ENCODE measurements around the gene TTLL10.

The TTLL10 gene

DNA sequence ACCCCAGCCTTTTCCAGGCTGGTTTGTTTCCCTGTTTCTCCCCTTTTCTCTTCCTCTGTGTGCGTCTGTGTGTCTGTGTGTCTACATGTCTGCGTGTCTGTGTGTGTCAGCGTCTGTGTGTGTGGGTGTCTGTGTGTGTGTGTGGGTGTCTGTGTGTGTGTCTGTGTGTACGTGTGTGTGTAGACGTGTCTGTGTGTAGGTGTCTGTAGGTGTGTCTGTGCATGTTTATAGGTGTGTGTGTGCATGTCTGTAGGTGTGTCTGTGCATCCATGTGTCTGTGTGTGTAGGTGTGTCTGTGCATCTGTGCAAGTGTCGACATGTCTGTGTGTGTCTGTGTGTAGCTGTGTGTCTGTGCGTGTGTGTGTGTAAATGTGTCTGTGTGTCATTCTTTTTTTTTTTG lies 3.3 kb downstream of the TTLL10 start:
- no peak for TF ChIP-seq Cebpa-rat (IDR thresholded peaks at IDR 0.05)
- no peaks in the 10 kb centered on the region for H3K36me3 ChIP-seq
- no peak overlapping the region for H3K27ac ChIP-seq
- H4K20me1 ChIP-seq, result peaks cover 0 to 34% (median 11%) of the 10 kb centered on the region in 11 experiments; a peak in 12 of 22 replicates
- no peak overlapping the region for H3K4me3 ChIP-seq
- H3K9ac ChIP-seq, result no peak overlapping the region
- peak overlapping the region in 9 of 11 experiments; percentile 6 to 97 (median 93); a peak in 17 of 22 replicates for H3K4me2 ChIP-seq
- no peaks in the 10 kb centered on the region for H3K9me3 ChIP-seq (replicated peaks in 1 of 11)
- H3K27me3 ChIP-seq, result peaks cover 0 to 85% (median 20%) of the 10 kb centered on the region in 11 experiments; a peak in 15 of 22 replicates
- peaks cover 22 to 96% (median 90%) of the 10 kb centered on the region in 10 experiments for H3K4me1 ChIP-seq

DNA sequence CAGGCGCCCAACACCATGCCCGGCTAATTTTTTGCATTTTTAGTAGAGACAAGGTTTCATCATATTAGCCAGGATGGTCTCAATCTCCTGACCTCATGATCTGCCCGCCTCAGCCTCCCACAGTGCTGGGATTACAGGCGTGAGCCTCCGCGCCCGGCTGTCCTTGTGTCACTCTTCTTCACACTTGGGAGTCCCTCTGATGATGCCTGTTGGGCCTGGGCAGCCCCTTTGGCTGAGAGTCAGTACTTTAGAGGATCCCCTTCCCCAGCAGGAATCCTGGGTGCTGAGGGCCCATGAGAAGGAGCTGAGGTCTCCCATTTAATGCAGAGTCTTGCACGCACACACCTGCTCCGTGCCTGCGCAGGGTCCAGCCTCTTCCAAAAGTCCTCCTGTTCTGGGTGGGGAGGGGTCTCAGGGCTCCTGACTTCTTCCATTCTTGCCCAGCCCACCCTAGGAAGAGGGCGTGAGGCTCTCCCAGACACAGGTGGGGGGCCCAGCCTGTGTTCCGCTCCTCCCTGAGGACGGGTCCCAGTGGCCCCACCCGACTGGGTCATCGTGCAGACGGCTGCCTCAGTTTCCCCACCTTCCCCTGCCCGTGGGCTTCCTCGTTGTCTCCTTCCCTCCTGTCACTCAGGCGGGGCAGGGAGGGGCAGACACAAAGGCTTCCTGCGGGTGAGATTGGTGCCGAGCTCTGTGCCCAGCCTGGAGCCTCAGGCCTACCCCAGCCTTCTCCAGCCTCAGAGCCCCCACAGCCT lies 3.9 kb downstream of the TTLL10 start:
- Histone ChIP-seq H3K9me3 (replicated peaks in 1 of 11) (no peaks in the 10 kb centered on the region), H3K27ac (no peak overlapping the region), H3K9ac (peak overlapping the region in 2 of 11 experiments; percentile 18 to 47; a peak in 1 of 22 replicates), H3K27me3 (peaks cover 0 to 86% (median 20%) of the 10 kb centered on the region in 11 experiments; a peak in 15 of 22 replicates), H3K4me1 (peaks cover 23 to 96% (median 91%) of the 10 kb centered on the region in 10 experiments; a peak in 19 of 20 replicates), H3K4me3 (no peak overlapping the region), H3K4me2 (peak overlapping the region in 9 of 11 experiments; percentile 6 to 97 (median 93); a peak in 17 of 22 replicates), H4K20me1 (peaks cover 0 to 30% (median 11%) of the 10 kb centered on the region in 11 experiments; a peak in 12 of 22 replicates), H3K36me3 (no peaks in the 10 kb centered on the region)
- no peak for TF ChIP-seq Cebpa-rat (IDR thresholded peaks at IDR 0.05)

DNA sequence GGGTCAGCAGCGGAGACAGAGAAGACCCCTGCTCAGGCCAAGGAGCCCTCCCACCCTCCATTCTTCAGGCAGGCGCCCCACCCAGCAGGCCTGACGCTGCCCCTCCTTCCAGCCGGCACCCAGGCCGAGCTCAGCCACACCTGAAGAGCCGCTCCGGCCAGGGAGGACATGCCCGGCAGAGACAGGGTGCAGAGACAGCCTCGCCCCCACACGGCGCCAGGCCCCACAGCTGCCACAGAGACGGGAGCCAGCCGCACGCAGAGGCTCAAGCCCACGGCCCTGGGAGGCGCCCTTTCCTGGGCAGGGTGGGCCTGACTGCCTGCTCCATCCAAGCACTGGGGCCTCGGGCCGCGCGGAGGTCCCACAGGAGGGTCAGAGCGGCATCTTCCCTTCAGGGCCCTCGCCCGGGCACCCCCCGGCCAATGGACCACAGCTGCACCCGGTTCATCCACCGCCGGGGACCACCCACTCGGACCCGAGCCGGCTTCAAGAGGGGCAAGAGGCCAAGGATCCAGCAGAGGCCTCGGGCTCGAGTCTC lies 5.2 kb downstream of the TTLL10 start:
- no peak for TF ChIP-seq Cebpa-rat (IDR thresholded peaks at IDR 0.05)
- H4K20me1 ChIP-seq, result peaks cover 0 to 36% (median 11%) of the 10 kb centered on the region in 11 experiments; a peak in 12 of 22 replicates
- H3K27me3 ChIP-seq, result peaks cover 0 to 85% (median 12%) of the 10 kb centered on the region in 11 experiments; a peak in 15 of 22 replicates
- H3K9me3 ChIP-seq (replicated peaks in 1 of 11), result no peaks in the 10 kb centered on the region
- H3K4me2 ChIP-seq, result peak overlapping the region; percentile 6 to 97 (median 88); a peak in 20 of 22 replicates
- no peaks in the 10 kb centered on the region for H3K36me3 ChIP-seq
- H3K4me3 ChIP-seq, result peak overlapping the region in 2 of 10 experiments; percentile 32 to 43; a peak in 2 of 20 replicates
- H3K9ac ChIP-seq, result peak overlapping the region in 6 of 11 experiments; percentile 10 to 65 (median 36); a peak in 8 of 22 replicates
- peak overlapping the region in 2 of 11 experiments; percentile 13 to 55; a peak in 1 of 22 replicates for H3K27ac ChIP-seq
- peaks cover 23 to 96% (median 90%) of the 10 kb centered on the region in 10 experiments; a peak in 19 of 20 replicates for H3K4me1 ChIP-seq

DNA sequence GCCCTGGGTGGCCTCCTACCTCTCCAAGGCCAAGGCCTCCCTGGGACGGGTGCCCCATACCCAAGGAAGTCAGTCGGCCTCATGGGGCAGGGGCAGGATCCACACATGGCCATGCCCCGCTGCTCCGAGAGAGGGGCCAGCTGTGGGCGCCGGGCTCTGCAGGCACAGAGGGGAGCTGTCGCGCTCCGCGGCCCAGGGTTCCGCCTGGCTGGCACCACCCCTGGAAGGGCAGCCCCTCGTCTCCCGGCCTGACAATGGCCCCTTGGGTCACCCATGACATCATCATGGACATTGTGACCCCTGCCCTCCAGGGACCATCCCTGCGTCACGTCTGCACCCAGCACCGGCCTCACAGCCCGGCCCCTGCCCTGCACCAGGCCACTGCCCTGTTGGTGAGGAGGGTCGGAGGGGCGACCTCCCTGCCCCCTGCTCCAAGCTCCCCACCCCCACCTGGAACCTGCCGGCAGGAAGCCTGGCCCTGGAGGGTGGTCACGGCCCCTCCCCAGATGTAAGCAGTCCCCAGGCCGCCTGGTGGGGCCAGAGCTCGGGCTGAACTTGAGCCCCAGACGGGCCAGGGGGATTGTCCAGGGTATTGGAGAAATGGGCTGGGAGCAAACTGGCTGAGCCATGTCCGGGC lies 5.8 kb downstream of the TTLL10 start:
- H4K20me1 ChIP-seq, result peaks cover 0 to 38% (median 11%) of the 10 kb centered on the region in 11 experiments; a peak in 12 of 22 replicates
- peaks cover 0 to 81% (median 12%) of the 10 kb centered on the region in 11 experiments; a peak in 15 of 22 replicates for H3K27me3 ChIP-seq

DNA sequence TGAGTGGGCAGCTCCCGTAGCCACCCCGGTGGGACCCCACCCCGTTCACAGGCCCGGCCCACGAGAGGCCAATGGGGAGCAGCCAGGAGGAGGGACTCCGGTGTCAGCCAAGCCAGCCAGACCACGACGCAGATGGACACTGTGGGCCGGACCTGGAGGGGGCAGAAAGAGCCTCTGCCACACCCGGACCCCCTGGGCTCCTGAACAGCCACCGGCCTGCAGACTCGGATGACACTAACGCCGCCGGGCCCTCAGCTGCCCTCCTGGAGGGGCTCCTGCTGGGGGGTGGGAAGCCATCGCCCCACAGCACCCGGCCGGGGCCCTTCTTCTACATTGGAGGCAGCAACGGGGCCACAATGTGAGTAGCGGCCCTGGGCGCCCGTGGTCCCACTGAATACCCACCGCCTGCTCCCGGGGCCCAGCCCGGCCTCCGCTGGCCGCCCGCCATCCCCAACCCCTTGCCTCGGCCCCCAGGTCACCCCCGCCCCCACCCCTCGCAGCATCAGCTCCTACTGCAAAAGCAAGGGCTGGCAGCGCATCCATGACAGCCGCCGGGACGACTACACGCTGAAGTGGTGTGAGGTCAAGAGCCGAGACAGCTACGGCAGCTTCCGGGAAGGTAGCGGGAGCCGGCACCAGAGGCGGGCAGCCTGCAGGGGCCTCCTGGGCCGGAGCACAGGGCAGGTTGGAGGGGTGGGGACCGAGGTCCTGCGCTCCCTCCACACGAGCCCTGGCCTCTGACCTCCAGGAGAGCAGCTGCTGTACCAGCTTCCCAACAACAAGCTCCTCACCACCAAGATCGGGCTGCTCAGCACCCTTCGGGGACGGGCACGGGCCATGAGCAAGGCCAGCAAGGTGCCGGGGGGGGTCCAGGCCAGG lies 6.5 kb downstream of the TTLL10 start:
- peaks cover 0 to 38% (median 11%) of the 10 kb centered on the region in 11 experiments; a peak in 12 of 22 replicates for H4K20me1 ChIP-seq
- TF ChIP-seq Cebpa-rat (IDR thresholded peaks at IDR 0.05), result no peak
- H3K36me3 ChIP-seq, result no peaks in the 10 kb centered on the region
- H3K27me3 ChIP-seq, result peaks cover 0 to 75% (median 12%) of the 10 kb centered on the region in 11 experiments; a peak in 15 of 22 replicates
- H3K4me3 ChIP-seq, result no peak overlapping the region; a peak in 1 of 20 replicates
- peak overlapping the region in 3 of 11 experiments; percentile 39 to 65 (median 49); a peak in 3 of 22 replicates for H3K9ac ChIP-seq
- H3K9me3 ChIP-seq (replicated peaks in 1 of 11), result no peaks in the 10 kb centered on the region
- peak overlapping the region in 9 of 11 experiments; percentile 59 to 97 (median 93); a peak in 18 of 22 replicates for H3K4me2 ChIP-seq
- H3K4me1 ChIP-seq, result peaks cover 29 to 93% (median 85%) of the 10 kb centered on the region in 10 experiments
- H3K27ac ChIP-seq, result no peak overlapping the region

More for the DNA sequence above, 5.8 kb downstream of the TTLL10 start:
- H3K4me2 ChIP-seq, result peak overlapping the region; percentile 6 to 97 (median 88); a peak in 20 of 22 replicates
- H3K9ac ChIP-seq, result peak overlapping the region in 6 of 11 experiments; percentile 10 to 65 (median 36); a peak in 8 of 22 replicates
- no peaks in the 10 kb centered on the region for H3K9me3 ChIP-seq (replicated peaks in 1 of 11)
- H3K36me3 ChIP-seq, result no peaks in the 10 kb centered on the region
- H3K4me1 ChIP-seq, result peaks cover 23 to 96% (median 85%) of the 10 kb centered on the region in 10 experiments; a peak in 19 of 20 replicates
- H3K27ac ChIP-seq, result peak overlapping the region in 2 of 11 experiments; percentile 13 to 55; a peak in 1 of 22 replicates
- peak overlapping the region in 2 of 10 experiments; percentile 32 to 43; a peak in 2 of 20 replicates for H3K4me3 ChIP-seq
- TF ChIP-seq Cebpa-rat (IDR thresholded peaks at IDR 0.05), result no peak

DNA sequence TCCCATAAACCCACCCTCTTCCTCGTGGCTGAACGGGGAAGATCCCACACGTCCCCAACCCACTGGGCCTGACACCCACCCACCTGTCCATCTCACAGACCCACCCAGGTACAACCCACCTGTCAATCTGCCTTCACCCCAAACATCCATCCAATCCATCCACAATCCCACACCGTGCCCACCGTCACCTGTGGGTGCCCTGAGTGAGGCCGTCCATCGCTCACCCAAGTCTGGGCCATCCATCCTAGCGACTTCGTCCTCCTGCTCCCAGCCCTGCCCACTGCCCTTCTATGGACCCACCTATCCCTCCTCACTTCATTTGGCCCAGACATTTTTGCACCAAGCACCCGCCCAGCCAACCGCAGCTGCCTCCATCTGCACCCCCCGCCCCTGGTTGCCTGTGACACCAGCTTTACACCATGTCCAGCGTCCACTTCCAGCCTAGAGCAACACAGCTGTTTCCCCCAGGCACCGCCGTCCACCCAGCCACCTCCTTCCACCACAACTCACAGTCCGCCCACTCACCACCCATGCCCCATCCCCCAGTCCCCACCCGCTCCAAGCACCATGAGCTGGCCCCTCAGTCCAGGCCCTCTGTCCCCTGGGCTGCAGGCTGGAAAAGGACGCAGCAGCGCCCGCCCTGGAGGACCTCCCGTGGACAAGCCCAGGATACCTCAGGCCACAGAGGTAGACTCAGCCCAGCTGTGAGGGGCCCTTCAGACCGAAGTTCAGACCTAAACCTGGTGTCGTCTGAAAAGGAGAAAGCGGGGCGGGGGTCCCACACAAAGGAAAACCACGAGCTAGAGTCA lies 7.7 kb downstream of the TTLL10 start:
- peaks cover 34 to 89% (median 79%) of the 10 kb centered on the region in 10 experiments for H3K4me1 ChIP-seq
- TF ChIP-seq Cebpa-rat (IDR thresholded peaks at IDR 0.05), result no peak
- no peak overlapping the region for H3K9ac ChIP-seq

DNA sequence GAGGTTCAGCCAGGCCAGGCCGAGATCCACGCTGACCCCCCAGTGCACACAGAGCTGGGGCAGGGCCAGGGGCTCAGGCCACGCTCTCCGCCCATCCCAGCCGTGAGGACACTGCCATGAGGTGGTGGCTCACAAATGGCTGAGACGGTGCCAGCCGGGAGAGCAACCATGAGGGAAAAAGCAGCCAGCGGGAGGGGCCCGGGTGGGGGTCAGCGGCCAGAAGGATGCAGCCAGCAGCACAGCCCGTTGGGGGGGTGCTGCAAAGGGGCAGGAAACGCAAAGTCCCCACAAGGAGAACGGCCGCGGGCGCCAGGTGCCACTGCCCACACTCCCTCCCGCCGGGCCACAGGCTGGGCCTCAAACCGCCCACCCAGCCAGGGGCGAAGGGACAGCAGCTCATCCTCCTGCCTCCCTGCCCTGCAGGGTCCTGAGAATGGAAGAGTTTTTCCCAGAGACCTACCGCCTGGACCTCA lies 8.3 kb downstream of the TTLL10 start:
- no peak for TF ChIP-seq Cebpa-rat (IDR thresholded peaks at IDR 0.05)
- Histone ChIP-seq H3K36me3 (no peaks in the 10 kb centered on the region), H3K4me2 (peak overlapping the region in 9 of 11 experiments; percentile 54 to 72 (median 66); a peak in 18 of 22 replicates), H3K9me3 (replicated peaks in 1 of 11) (no peaks in the 10 kb centered on the region), H3K27me3 (peaks cover 0 to 58% (median 5%) of the 10 kb centered on the region in 11 experiments; a peak in 13 of 22 replicates), H3K4me1 (peaks cover 34 to 83% (median 73%) of the 10 kb centered on the region in 10 experiments), H3K27ac (no peak overlapping the region), H3K4me3 (no peak overlapping the region), H4K20me1 (peaks cover 0 to 38% (median 11%) of the 10 kb centered on the region in 11 experiments; a peak in 12 of 22 replicates), H3K9ac (peak overlapping the region in 2 of 11 experiments; percentile 22 to 29; a peak in 1 of 22 replicates)

More for the DNA sequence above, 7.7 kb downstream of the TTLL10 start:
- Histone ChIP-seq H3K4me2 (peak overlapping the region in 9 of 11 experiments; percentile 54 to 72 (median 66); a peak in 19 of 22 replicates), H3K9me3 (replicated peaks in 1 of 11) (no peaks in the 10 kb centered on the region), H3K27me3 (peaks cover 0 to 64% (median 10%) of the 10 kb centered on the region in 11 experiments; a peak in 14 of 22 replicates), H3K27ac (no peak overlapping the region), H3K4me3 (no peak overlapping the region), H4K20me1 (peaks cover 0 to 38% (median 11%) of the 10 kb centered on the region in 11 experiments; a peak in 12 of 22 replicates), H3K36me3 (no peaks in the 10 kb centered on the region)
